Kidney capillary endothelial cell (primary cell): ENCODE results near the gene TCAF1.
"Not testable (repeated sequence)": the region's sequence is repeated elsewhere in the genome, so short reads cannot be mapped to it uniquely, and the experiment has no call there.

Experiments used
- DNase-seq: peaks from one replicate; pipeline ENCODE4 v3.0.0-alpha.2; 2018; ENCODE audit warnings: low spot score

The TCAF1 gene

GRCh38 chr7:143855443-143855842, 46.5 kb downstream of the TCAF1 start:
- DNase-seq, result not testable (repeated sequence)

GRCh38 chr7:143850682-143851081, 51.3 kb downstream of the TCAF1 start:
- DNase-seq, result no peak

GRCh38 chr7:143849785-143850479, 52.0 kb downstream of the TCAF1 start:
- DNase-seq, result no peak

DNA sequence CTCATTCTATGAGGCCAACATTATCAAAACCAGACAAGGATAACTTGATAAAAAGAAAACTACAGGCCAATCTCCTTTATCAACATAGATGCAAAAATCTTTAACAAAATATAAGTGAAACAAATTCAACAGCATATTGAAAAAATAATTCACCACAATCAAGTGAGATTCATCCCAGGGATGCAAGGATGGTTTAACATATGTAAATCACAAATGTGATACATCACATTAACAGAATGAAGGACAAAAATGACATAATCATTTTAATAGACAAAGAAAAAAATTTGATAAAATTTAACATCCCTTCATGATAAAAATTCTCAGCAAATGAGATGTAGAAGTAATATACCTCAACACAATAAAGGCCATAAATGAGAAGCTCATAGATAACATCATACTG, 53.8 kb downstream of the TCAF1 start:
- no peak for DNase-seq

- DNase-seq, result no peak
Measured at GRCh38 chr7:143846692-143847091, 55.3 kb downstream of the TCAF1 start.

- DNase-seq, result not testable (repeated sequence)
Measured at GRCh38 chr7:143841696-143842095, 60.3 kb downstream of the TCAF1 start.

GRCh38 chr7:143840062-143840461, 61.9 kb downstream of the TCAF1 start:
- not testable (repeated sequence) for DNase-seq

GRCh38 chr7:143837223-143837622, 64.8 kb downstream of the TCAF1 start:
- not testable (repeated sequence) for DNase-seq

DNA sequence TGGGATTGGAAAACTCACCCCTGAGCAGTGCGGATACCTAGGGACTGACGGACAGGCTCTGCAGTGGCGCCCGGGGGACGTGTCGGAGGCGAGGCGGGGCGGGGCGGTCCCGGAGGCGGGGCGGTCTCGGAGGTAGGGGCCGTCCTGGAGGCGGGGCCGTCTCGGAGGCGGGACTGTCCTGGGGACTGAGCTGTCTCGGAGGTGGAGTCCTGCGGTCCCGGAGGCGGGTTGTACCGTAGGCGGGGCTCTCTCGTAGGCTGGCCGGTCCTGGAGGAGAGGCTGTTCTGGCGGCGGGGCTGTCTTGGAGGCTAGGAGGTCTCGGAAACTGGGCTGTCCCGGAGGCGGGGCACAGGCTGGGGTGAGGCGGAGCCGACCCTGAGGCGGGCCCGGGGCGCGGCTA, 65.4 kb downstream of the TCAF1 start:
- DNase-seq, result not testable (repeated sequence)

DNA sequence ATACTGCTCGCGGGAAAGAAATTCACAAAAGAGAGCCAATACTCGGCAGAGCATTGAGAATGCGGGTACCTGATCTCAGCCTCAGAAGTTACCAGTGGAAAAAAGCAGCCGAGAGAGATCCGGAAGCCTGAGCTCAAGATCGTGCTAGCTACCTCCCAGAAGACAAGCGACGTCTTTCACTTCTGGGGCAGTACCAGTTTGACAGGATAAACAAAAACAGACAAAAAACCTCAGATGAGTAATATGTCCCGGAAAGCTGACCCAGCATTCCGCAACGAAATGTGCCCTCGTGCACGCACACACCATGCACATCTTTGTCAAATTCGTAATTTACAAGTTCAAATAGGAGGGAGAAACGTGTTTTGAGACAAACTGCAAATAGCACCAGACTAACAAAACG, 65.9 kb downstream of the TCAF1 start:
- DNase-seq, result not testable (repeated sequence)

DNA sequence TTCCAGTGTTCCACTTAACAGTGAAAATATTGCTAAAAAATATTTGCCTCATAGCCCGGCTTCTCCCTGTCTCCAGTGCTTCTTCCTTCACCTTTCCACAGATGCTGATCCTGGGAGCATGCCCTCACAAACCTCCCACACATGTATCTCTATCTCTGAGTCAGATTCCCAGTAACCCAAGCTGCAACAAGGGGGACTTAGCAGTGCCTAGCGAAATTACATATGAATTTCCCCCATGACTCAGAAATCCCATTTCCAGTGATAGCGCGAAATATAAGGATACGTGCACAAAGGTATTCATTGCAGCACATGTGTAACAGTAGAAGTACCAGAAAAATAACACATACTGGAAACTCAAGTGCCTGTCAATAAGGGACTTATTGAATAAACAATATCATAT, 75.4 kb downstream of the TCAF1 start:
- DNase-seq, result not testable (repeated sequence)

DNA sequence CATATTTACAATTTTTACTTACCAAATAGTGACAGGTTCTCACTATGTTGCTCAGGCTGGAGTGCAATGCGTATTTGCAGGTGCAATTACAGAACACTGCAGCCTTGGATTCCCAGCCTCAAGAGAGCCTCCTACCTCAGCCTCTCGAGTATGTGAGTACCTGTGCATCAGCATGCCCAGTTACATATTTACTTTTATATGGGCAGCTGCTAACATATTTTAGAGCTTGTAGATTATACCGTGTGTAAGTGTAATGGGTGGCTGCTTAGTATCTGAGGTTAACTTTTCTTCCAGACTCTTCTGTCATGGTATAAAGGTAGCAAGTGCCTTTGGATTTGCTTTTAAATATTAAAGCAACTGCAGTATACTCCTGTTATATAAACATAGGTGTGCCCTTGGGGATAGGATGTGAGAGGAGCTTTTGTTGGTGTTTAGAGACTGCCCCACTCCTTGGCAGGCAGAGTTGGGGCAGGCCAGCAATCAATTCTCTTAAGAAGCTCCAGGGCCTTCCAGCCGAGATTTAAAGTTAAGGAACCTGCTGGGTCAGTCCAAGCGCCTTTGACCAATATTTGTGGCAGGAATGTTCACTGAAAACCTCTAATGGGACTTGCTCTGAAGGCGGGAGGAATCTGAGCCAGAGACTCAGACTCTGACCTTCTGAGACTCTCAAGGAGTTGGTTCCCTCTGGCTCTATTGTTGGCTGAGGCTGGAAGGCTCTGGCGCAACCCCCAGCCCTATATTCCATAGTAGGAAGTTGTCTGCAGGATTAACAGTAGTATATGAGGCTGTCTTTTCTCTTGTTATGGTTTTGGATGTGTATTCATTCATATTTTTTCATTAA, 77.5 kb downstream of the TCAF1 start:
- DNase-seq, result not testable (repeated sequence)

GRCh38 chr7:143823634-143824294, 78.2 kb downstream of the TCAF1 start:
- not testable (repeated sequence) for DNase-seq

DNA sequence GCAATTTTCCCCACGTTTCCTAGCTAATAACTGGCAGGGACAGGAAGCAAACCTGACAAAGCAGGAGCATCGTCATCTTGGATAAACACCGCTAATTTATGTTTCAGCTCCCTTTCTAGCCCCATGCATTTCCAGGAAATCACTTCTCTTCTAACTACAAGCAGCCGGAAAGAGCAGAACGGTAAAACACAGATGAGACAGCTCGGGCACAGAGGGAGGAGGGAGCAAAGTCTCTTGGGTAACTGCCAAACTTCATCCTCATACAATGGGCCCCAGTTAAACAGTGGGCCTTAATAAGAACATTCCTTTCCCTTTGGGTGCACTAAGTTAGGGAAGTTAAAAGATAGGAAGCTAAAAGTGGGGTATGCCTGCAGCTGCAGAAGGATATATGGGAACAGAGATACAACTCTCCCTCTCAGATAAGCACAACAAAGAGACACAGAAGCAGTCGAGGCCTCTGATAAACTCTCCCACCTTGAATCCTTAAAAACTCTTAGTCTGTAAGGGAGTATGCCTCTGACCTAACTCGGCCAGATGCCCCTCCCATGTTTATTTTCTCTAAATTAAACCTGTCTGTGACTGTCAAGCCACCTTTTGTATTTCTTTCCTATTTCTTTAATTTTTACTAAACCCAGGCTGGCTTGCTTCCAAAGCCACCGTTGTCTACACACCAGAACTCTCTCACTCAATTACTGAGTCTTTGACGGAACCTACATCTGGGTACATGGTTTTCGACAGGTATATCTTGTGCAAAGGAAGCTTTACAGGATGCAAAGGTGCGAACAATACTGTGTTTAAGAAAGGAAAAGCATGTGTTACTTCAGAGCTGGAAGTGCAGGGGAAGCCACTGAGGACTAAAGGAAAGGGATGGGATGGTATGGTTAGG, 80.3 kb downstream of the TCAF1 start:
- not testable (repeated sequence) for DNase-seq

GRCh38 chr7:143817873-143818272, 84.1 kb downstream of the TCAF1 start:
- DNase-seq, result not testable (repeated sequence)

GRCh38 chr7:143816471-143817133, 85.4 kb downstream of the TCAF1 start:
- not testable (repeated sequence) for DNase-seq

- not testable (repeated sequence) for DNase-seq
Measured at GRCh38 chr7:143810639-143811038, 91.3 kb downstream of the TCAF1 start.

GRCh38 chr7:143806664-143807071, 95.3 kb downstream of the TCAF1 start:
- not testable (repeated sequence) for DNase-seq
